Ishikawa (cell line): Measurements from ENCODE around the gene EMILIN2.

ENCODE experiments used
- CEBPB ChIP-seq: IDR thresholded peaks from 2 replicates; pipeline ENCODE4 v1.6.1; 2012
- CREB1 ChIP-seq: IDR thresholded peaks from 2 replicates; pipeline ENCODE4 v1.6.1; 2012; ENCODE audit warnings: low read depth
- EGR1 ChIP-seq: IDR thresholded peaks from 2 replicates; pipeline ENCODE4 v1.6.1; 2012
- EP300 ChIP-seq: IDR thresholded peaks from 2 replicates; pipeline ENCODE4 v1.6.1; 2012; ENCODE audit warnings: borderline replicate concordance
- FOXM1 ChIP-seq: IDR thresholded peaks from 2 replicates; pipeline ENCODE4 v1.6.1; 2012; ENCODE audit warnings: low read depth, borderline replicate concordance
- MAX ChIP-seq: IDR thresholded peaks from 2 replicates; pipeline ENCODE4 v1.6.1; 2012
- NFIC ChIP-seq: IDR thresholded peaks from 2 replicates; pipeline ENCODE4 v1.6.1; 2012
- RAD21 ChIP-seq: IDR thresholded peaks from 2 replicates; pipeline ENCODE4 v1.6.1; 2012; ENCODE audit warnings: low read depth
- REST ChIP-seq: IDR thresholded peaks from 2 replicates; pipeline ENCODE4 v1.6.1; 2012; ENCODE audit warnings: low read depth, mild to moderate bottlenecking
- TAF1 ChIP-seq: IDR thresholded peaks from 2 replicates; pipeline ENCODE4 v1.6.1; 2012; ENCODE audit warnings: low read depth, mild to moderate bottlenecking
- TCF12 ChIP-seq: IDR thresholded peaks from 2 replicates; pipeline ENCODE4 v1.6.1; 2012; ENCODE audit warnings: low read depth
- TEAD4 ChIP-seq: IDR thresholded peaks from 2 replicates; pipeline ENCODE4 v1.6.1; 2012
- USF1 ChIP-seq: IDR thresholded peaks from 2 replicates; pipeline ENCODE4 v1.6.1; 2012
- YY1 ChIP-seq: IDR thresholded peaks from 2 replicates; pipeline ENCODE4 v1.6.1; 2012; ENCODE audit warnings: low read depth
- ZBTB7A ChIP-seq: IDR thresholded peaks from 2 replicates; pipeline ENCODE4 v1.6.1; 2012; ENCODE audit warnings: low read depth

EMILIN2 gene

GRCh38 chr18:2927745-2928144 is 80.9 kb downstream of the EMILIN2 start:
- TF ChIP-seq FOXM1, result no peak

- TF ChIP-seq CEBPB (no peak), TCF12 (no peak), RAD21 (peak; percentile 80)
Measured at GRCh38 chr18:2932247-2933181, 85.7 kb downstream of the EMILIN2 start.

- no peak for TF ChIP-seq USF1
Measured at GRCh38 chr18:2933995-2934394, 87.2 kb downstream of the EMILIN2 start.

GRCh38 chr18:2935438-2936192 is 88.8 kb downstream of the EMILIN2 start:
- TF ChIP-seq REST (no peak), ZBTB7A (no peak), EP300 (no peak), NFIC (no peak), TEAD4 (no peak), TCF12 (no peak), USF1 (no peak), MAX (no peak)

GRCh38 chr18:2939317-2939716 is 92.5 kb downstream of the EMILIN2 start:
- no peak for TF ChIP-seq MAX
- no peak for TF ChIP-seq CREB1
- no peak for TF ChIP-seq CEBPB
- TF ChIP-seq EP300, result no peak

GRCh38 chr18:2948038-2948437 is 101.2 kb downstream of the EMILIN2 start:
- TF ChIP-seq EP300 (no peak), YY1 (no peak), ZBTB7A (no peak), MAX (no peak), TEAD4 (no peak), RAD21 (0 out of 2 replicates have a peak, but pooled peaks have one; percentile 3)

- TF ChIP-seq REST (no peak), USF1 (no peak), MAX (no peak), YY1 (no peak), CEBPB (no peak), ZBTB7A (no peak), RAD21 (no peak), FOXM1 (no peak), EP300 (no peak), TAF1 (no peak), TCF12 (no peak), EGR1 (no peak), NFIC (no peak)
Measured at GRCh38 chr18:2952605-2953004, 105.8 kb downstream of the EMILIN2 start.
